Esophagus squamous epithelium (tissue), 4 donors: ENCODE measurements around the gene NDRG3.

Experiments used
- POLR2A ChIP-seq, 4 donors: fragments of 450-650 bp; IDR thresholded peaks; one replicate each; pipeline ENCODE4 v1.6.1; 2017; ENCODE audit warnings: antibody characterized with exemption in 4 of 4, mild to moderate bottlenecking in 4 of 4, moderate library complexity in 3 of 4
- TF ChIP-seq, protein P1 (sequence below), 6 experiments: fragments of 450-650 bp in 4 of 6; fragments of 200-600 bp in 2 of 6; sonication (generic) in 2 of 6; IDR thresholded peaks; one replicate each; pipeline ENCODE4 v1.5.1; 2016 to 2019; ENCODE audit warnings: antibody characterized with exemption in 6 of 6, mild to moderate bottlenecking in 4 of 6, moderate library complexity in 4 of 6

GRCh38 chr20:36670665-36671357 lies 75.1 kb downstream of the NDRG3 start:
- TF ChIP-seq, protein P1, sequence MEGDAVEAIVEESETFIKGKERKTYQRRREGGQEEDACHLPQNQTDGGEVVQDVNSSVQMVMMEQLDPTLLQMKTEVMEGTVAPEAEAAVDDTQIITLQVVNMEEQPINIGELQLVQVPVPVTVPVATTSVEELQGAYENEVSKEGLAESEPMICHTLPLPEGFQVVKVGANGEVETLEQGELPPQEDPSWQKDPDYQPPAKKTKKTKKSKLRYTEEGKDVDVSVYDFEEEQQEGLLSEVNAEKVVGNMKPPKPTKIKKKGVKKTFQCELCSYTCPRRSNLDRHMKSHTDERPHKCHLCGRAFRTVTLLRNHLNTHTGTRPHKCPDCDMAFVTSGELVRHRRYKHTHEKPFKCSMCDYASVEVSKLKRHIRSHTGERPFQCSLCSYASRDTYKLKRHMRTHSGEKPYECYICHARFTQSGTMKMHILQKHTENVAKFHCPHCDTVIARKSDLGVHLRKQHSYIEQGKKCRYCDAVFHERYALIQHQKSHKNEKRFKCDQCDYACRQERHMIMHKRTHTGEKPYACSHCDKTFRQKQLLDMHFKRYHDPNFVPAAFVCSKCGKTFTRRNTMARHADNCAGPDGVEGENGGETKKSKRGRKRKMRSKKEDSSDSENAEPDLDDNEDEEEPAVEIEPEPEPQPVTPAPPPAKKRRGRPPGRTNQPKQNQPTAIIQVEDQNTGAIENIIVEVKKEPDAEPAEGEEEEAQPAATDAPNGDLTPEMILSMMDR (IDR thresholded peaks at IDR 0.05) = no peak
- TF ChIP-seq POLR2A (IDR thresholded peaks at IDR 0.05) = no peak
